HCT116 (cell line): ENCODE measurements around the gene SLC16A7. TPM values are rescaled to one million over a fixed set of nuclear protein-coding genes. Genes with fewer than 3 reads are reported as not detected.

Experiments
- ATAC-seq: fragments of 200-7000 bp; cut with Tn5 transposase; 2 replicates; pipeline ENCODE4 v1.9.1; 2020; ENCODE audit warnings: mild to moderate bottlenecking, moderate library complexity
- BruUV-seq: library from RNA; stranded (reverse); fragments of 400-500 nt; replicated peaks from 2 replicates; lab custom pipeline; 2021; lab: Mats Ljungman, UMichigan
- CTCF ChIA-PET: fragments of 300-600 bp; sonication (Branson Sonifier 250); formaldehyde crosslinking; loops from one replicate; lab custom pipeline; 2021; ENCODE audit warnings: antibody characterized with exemption; lab: Charles Lee
- POLR2A ChIA-PET: fragments of 300-600, 350-600 bp; sonication (Branson Sonifier 250); formaldehyde crosslinking; loops from one replicate; lab custom pipeline; 2021; ENCODE audit warnings: antibody characterized with exemption; lab: Charles Lee
- RAD21 ChIA-PET, 2 experiments: fragments of 300-600 bp; sonication (Branson Sonifier 250); formaldehyde crosslinking; loops; one replicate each; lab custom pipeline; 2023; ENCODE audit warnings: low total read pairs in 2 of 2; ENCODE audit not compliant: uncharacterized antibody in 2 of 2, unreplicated experiment in 2 of 2, low non-redundant PET in 1 of 2; lab: Charles Lee
- DNase-seq: peaks from one replicate; pipeline ENCODE4 v3.0.0-alpha.2; 2010; ENCODE audit warnings: low read depth, low spot score
- H2AFZ ChIP-seq: fragments of 200-600 bp; shearing (Covaris generic), sonication (generic); 2 replicates; pipeline ENCODE4 v1.6.1; 2017; ENCODE audit warnings: low read depth, mixed run types, mixed read lengths, antibody characterized with exemption, low read length; ENCODE audit not compliant: poor library complexity, severe bottlenecking
- H3K27ac ChIP-seq: 2 replicates; pipeline ENCODE4 v1.5.1; 2012; ENCODE audit warnings: low read depth, low read length
- H3K27me3 ChIP-seq: fragments of 200-600 bp; sonication (generic); 2 replicates; pipeline ENCODE4 v1.6.1; 2016; ENCODE audit warnings: mixed run types, low read length, mixed read lengths; ENCODE audit not compliant: insufficient read depth
- H3K36me3 ChIP-seq, 2 experiments: fragments of 200-500 bp in 1 of 2; fragments of 200-600 bp in 1 of 2; sonication (Bioruptor generic) in 1 of 2; sonication (generic) in 1 of 2; 2 replicates each; pipeline versions ENCODE4 v1.5.1 to v1.6.1; 2014 to 2016; ENCODE audit warnings: low read length in 2 of 2, inconsistent platforms in 1 of 2, mixed read lengths in 1 of 2, mixed run types in 1 of 2; ENCODE audit not compliant: insufficient read depth in 2 of 2, control insufficient read depth in 1 of 2
- H3K4me1 ChIP-seq, 2 experiments: fragments of 200-600 bp in 1 of 2; sonication (generic) in 1 of 2; 2 replicates each; pipeline versions ENCODE4 v1.5.1 to v1.6.1; 2012 to 2017; ENCODE audit warnings: low read length in 2 of 2, inconsistent platforms in 1 of 2, mild to moderate bottlenecking in 1 of 2, mixed read lengths in 1 of 2, mixed run types in 1 of 2, moderate library complexity in 1 of 2; ENCODE audit not compliant: insufficient read depth in 2 of 2, control insufficient read depth in 1 of 2
- H3K4me2 ChIP-seq: fragments of 200-600 bp; sonication (generic); 2 replicates; pipeline ENCODE4 v1.6.1; 2017; ENCODE audit warnings: mixed run types, low read length, mixed read lengths
- H3K4me3 ChIP-seq, 2 experiments: fragments of 200-600 bp in 1 of 2; sonication (generic) in 1 of 2; replicated peaks in 1 of 2; 2 replicates each; pipeline ENCODE4 v1.5.1; 2011 to 2016; ENCODE audit warnings: low read length in 2 of 2, control low read depth in 1 of 2, low read depth in 1 of 2, mild to moderate bottlenecking in 1 of 2, mixed read lengths in 1 of 2, mixed run types in 1 of 2
- H3K79me2 ChIP-seq: fragments of 200-600 bp; sonication (generic); 2 replicates; pipeline ENCODE4 v1.6.1; 2017; ENCODE audit warnings: mild to moderate bottlenecking, mixed run types, low read length, moderate library complexity, mixed read lengths; ENCODE audit not compliant: insufficient read depth
- H3K9ac ChIP-seq: fragments of 200-600 bp; sonication (generic); 2 replicates; pipeline ENCODE4 v1.6.1; 2016; ENCODE audit warnings: low read length, mixed read lengths
- H3K9me2 ChIP-seq: fragments of 200-600 bp; sonication (generic), shearing (Covaris generic); 2 replicates; pipeline ENCODE4 v1.6.1; 2017; ENCODE audit warnings: mixed run types, mild to moderate bottlenecking, moderate library complexity; ENCODE audit not compliant: insufficient read depth
- H3K9me3 ChIP-seq, 2 experiments: fragments of 200-500 bp in 1 of 2; fragments of 200-600 bp in 1 of 2; sonication (Bioruptor generic) in 1 of 2; sonication (generic) in 1 of 2; 2 replicates each; pipeline ENCODE4 v1.6.1; 2014 to 2017; ENCODE audit warnings: low read length in 2 of 2, mixed read lengths in 2 of 2, inconsistent platforms in 1 of 2, low read depth in 1 of 2, mild to moderate bottlenecking in 1 of 2, mixed run types in 1 of 2, moderate library complexity in 1 of 2; ENCODE audit not compliant: control insufficient read depth in 1 of 2, insufficient read depth in 1 of 2
- H4K20me1 ChIP-seq: fragments of 200-600 bp; sonication (generic), shearing (Covaris generic); 2 replicates; pipeline ENCODE4 v1.6.1; 2017; ENCODE audit warnings: mixed run types, mild to moderate bottlenecking, moderate library complexity; ENCODE audit not compliant: insufficient read depth
- CBX3 ChIP-seq: IDR thresholded peaks from 2 replicates; pipeline ENCODE4 v1.6.1; 2012; ENCODE audit warnings: low read depth
- EZH2 ChIP-seq: fragments of 200-600 bp; sonication (generic); IDR thresholded peaks from 2 replicates; pipeline ENCODE4 v1.6.1; 2017; ENCODE audit warnings: antibody characterized with exemption, mixed run types
- FOSL1 ChIP-seq: IDR thresholded peaks from 2 replicates; pipeline ENCODE4 v1.6.1; 2012; ENCODE audit warnings: low read depth
- JUND ChIP-seq: IDR thresholded peaks from 2 replicates; pipeline ENCODE4 v1.6.1; 2012
- POLR2A ChIP-seq: IDR thresholded peaks from 2 replicates; pipeline ENCODE4 v1.7.0; 2011; ENCODE audit warnings: borderline replicate concordance; ENCODE audit not compliant: insufficient read depth, insufficient read length; ENCODE audit errors: extremely low read depth
- SIN3A ChIP-seq: IDR thresholded peaks from 2 replicates; pipeline ENCODE4 v1.6.1; 2012; ENCODE audit warnings: low read depth
- TCF7L2 ChIP-seq: IDR thresholded peaks from 2 replicates; pipeline ENCODE4 v1.7.0; 2011; ENCODE audit warnings: borderline replicate concordance, inconsistent platforms; ENCODE audit not compliant: insufficient read depth, insufficient read length; ENCODE audit errors: extremely low read depth
- ZFX ChIP-seq: fragments of 450-650 bp; IDR thresholded peaks from 2 replicates; pipeline ENCODE4 v1.6.1; 2017
- intact Hi-C: fragments of 100-400 bp; cut with micrococcal nuclease; formaldehyde crosslinking; loops from 2 replicates; pipeline ENCODE4 v1.10.0; 2022
- total RNA-seq: library from RNA; stranded (reverse); gene quantifications from one replicate; pipeline ENCODE4 v1.2.1, GENCODE V29; 2021; ENCODE audit not compliant: unreplicated experiment
- TF ChIP-seq, protein P1 (sequence below), 3 experiments: fragments of 200-600 bp in 1 of 3; sonication (generic) in 1 of 3; IDR thresholded peaks in 2 of 3; conservative IDR thresholded peaks in 1 of 3; 2 replicates each; pipeline ENCODE4 v1.5.1; 2012 to 2017; ENCODE audit warnings: low read depth in 2 of 3, low read length in 2 of 3, antibody characterized with exemption in 1 of 3, borderline replicate concordance in 1 of 3, control low read depth in 1 of 3, mild to moderate bottlenecking in 1 of 3, mixed read lengths in 1 of 3, mixed run types in 1 of 3, moderate library complexity in 1 of 3; ENCODE audit not compliant: insufficient read depth in 1 of 3

Gene SLC16A7
- total RNA-seq, 1 experiment from 2014 or later = 10.0 TPM

DNA sequence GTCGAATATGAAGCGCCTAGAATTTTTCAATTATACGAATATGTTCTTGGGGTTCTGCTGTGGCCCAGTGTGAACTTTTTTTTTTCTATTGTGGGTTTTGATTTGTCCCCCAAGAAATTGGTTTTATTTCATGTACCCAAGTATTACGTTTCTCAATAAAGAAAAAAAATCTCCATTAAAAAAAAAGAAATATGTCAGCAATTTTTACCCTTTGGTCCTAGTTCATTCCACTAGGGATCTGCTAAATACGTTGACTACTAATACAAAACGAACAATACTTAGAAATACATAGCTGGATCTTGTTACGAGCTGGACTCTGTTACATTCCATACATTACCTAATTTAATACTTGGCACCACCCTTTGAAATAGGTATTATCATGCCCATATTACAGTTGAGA lies 216.9 kb downstream of the SLC16A7 start:
- Histone ChIP-seq H3K9me2 (no peaks in the 10 kb centered on the region), H3K36me3 (no peaks in the 10 kb centered on the region), H3K79me2 (no peaks in the 10 kb centered on the region), H3K9ac (no peak overlapping the region), H3K4me3 (no peak overlapping the region), H3K27ac (no peak overlapping the region), H3K4me1 (no peaks in the 10 kb centered on the region), H3K9me3 (no peaks in the 10 kb centered on the region), H4K20me1 (no peaks in the 10 kb centered on the region), H3K27me3 (no peaks in the 10 kb centered on the region), H2AFZ (no peak overlapping the region), H3K4me2 (no peak overlapping the region)
- no TSS peak for BruUV-seq
- TF ChIP-seq TCF7L2 = no peak
- TF ChIP-seq FOSL1 = no peak
- no peak for TF ChIP-seq SIN3A
- no peak for TF ChIP-seq EZH2
- no peak for TF ChIP-seq JUND
- no peak for TF ChIP-seq ZFX
- no peak for TF ChIP-seq CBX3
- TF ChIP-seq POLR2A = no peak
- POLR2A ChIA-PET = no interaction called here
- intact Hi-C loops = no loop called here
- CTCF ChIA-PET = no interaction called here
- ATAC-seq (no peak), DNase-seq (no peak)
- RAD21 ChIA-PET = no interaction called here

DNA sequence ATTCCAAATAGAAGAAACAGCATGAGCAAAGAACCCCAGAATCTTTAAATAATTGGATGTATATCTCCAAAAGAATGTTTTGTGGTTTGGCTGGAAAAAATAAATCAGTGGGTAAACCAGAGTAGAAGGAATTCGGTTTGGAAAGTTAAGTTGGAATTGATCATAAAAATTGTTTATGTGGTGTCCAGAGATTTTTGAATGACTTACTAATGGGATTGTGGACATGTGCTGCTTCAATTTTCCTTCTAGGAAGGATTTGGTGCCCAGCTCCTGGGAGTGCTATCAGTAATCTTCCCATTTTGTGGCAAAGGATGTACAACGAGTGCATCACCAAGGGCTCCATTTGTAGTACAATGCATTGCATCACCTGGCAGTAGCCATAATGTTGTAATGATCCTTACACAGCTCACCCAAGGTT lies 224.8 kb downstream of the SLC16A7 start:
- ATAC-seq (no peak), DNase-seq (no peak)
- H3K36me3 ChIP-seq = no peaks in the 10 kb centered on the region
- TF ChIP-seq, protein P1, sequence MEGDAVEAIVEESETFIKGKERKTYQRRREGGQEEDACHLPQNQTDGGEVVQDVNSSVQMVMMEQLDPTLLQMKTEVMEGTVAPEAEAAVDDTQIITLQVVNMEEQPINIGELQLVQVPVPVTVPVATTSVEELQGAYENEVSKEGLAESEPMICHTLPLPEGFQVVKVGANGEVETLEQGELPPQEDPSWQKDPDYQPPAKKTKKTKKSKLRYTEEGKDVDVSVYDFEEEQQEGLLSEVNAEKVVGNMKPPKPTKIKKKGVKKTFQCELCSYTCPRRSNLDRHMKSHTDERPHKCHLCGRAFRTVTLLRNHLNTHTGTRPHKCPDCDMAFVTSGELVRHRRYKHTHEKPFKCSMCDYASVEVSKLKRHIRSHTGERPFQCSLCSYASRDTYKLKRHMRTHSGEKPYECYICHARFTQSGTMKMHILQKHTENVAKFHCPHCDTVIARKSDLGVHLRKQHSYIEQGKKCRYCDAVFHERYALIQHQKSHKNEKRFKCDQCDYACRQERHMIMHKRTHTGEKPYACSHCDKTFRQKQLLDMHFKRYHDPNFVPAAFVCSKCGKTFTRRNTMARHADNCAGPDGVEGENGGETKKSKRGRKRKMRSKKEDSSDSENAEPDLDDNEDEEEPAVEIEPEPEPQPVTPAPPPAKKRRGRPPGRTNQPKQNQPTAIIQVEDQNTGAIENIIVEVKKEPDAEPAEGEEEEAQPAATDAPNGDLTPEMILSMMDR (IDR thresholded peaks at IDR 0.05 in 2 of 3, conservative IDR thresholded peaks at IDR 0.05 in 1 of 3; ENCODE audit: borderline replicate concordance in 1 of 3, insufficient read depth in 1 of 3, low read depth in 2 of 3, low read length in 2 of 3) = no peak
- TF ChIP-seq EZH2 = no peak
- no peak for TF ChIP-seq POLR2A
- H3K27ac ChIP-seq = no peak overlapping the region
- intact Hi-C loops = no loop called here
- POLR2A ChIA-PET = no interaction called here
- RAD21 ChIA-PET = no interaction called here
- no peaks in the 10 kb centered on the region for H3K79me2 ChIP-seq
- H3K4me3 ChIP-seq = no peak overlapping the region
- no peak overlapping the region for H3K9ac ChIP-seq
- H3K9me3 ChIP-seq = no peaks in the 10 kb centered on the region
- no peak overlapping the region for H3K4me2 ChIP-seq
- H3K27me3 ChIP-seq = no peaks in the 10 kb centered on the region
- no peaks in the 10 kb centered on the region for H3K4me1 ChIP-seq
- no TSS peak for BruUV-seq
- no peak overlapping the region for H2AFZ ChIP-seq
- no peaks in the 10 kb centered on the region for H3K9me2 ChIP-seq
- no peaks in the 10 kb centered on the region for H4K20me1 ChIP-seq
- CTCF ChIA-PET = interaction anchor here (1.1 kb wide), 1 partner anchor 13 kb away, joined by 3 read pairs; no protein-coding TSS in a partner anchor
